D721Med (cell line): ENCODE results near the gene KIF20A.

ENCODE experiments used
- DNase-seq: peaks from one replicate; pipeline ENCODE4 v3.0.0; 2011; ENCODE audit warnings: low spot score; ENCODE audit not compliant: insufficient read length
- FAIRE-seq: peaks from 2 replicates; lab custom pipeline; 2011; peaks lifted over from hg19 to GRCh38; lab: Jason Lieb, UNC
- TF ChIP-seq, protein P1 (sequence below): IDR thresholded peaks from 2 replicates; pipeline ENCODE4 v1.5.1; 2012; ENCODE audit warnings: mild to moderate bottlenecking, control low read depth; ENCODE audit not compliant: insufficient read depth; ENCODE audit errors: missing control alignments

Gene KIF20A

DNA sequence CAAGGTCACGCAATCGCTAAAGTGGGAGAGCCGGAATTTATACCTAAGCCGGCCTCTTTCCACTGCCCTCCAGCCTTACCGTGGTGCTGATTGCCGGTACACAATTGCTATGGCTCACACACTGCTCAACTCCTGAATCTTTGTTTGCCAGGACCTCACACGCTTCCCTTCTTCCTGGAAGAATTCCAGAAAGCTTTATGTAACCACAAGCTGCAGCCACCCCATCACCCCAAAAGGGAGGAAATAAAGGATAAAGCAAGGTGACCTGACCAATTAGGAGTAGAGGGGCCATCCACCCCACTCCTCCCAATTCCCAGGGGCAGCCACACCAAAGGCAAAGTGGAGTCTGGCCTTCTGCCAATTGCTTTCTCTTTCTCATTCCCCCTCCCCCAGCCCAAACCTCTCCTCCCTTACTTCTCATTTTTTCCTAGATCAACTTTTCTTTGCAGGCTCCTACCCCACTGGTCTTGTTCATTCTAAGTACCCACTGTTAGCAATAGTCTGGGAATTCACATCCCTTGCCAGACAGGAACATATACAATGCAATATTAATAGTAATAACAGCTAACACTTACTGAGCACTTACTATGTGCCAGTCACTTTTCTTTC is 52.2 kb downstream of the KIF20A start:
- DNase-seq: no peak
- FAIRE-seq: no peak

DNA sequence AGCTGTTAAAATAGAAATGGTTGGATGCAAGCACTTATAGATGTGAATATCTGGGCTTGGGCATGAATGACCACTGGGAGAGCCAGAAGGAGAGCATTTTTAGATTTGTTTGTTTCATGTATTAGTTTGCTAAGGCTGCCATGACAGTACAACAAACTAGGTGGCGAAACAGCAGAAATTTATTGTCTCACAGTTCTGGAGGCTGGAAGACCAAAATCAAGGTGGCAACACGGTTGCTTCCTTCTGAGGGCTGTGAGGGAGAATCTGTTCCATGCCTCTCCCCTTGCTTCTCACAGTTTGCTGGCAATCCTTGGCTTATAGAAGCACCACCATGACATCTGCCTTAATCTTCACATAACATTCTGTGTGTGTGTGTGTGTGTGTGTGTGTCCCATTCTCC is 54.4 kb downstream of the KIF20A start:
- no peak for FAIRE-seq

More for the DNA sequence above, 52.2 kb downstream of the KIF20A start:
- TF ChIP-seq, protein P1, sequence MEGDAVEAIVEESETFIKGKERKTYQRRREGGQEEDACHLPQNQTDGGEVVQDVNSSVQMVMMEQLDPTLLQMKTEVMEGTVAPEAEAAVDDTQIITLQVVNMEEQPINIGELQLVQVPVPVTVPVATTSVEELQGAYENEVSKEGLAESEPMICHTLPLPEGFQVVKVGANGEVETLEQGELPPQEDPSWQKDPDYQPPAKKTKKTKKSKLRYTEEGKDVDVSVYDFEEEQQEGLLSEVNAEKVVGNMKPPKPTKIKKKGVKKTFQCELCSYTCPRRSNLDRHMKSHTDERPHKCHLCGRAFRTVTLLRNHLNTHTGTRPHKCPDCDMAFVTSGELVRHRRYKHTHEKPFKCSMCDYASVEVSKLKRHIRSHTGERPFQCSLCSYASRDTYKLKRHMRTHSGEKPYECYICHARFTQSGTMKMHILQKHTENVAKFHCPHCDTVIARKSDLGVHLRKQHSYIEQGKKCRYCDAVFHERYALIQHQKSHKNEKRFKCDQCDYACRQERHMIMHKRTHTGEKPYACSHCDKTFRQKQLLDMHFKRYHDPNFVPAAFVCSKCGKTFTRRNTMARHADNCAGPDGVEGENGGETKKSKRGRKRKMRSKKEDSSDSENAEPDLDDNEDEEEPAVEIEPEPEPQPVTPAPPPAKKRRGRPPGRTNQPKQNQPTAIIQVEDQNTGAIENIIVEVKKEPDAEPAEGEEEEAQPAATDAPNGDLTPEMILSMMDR: no peak

DNA sequence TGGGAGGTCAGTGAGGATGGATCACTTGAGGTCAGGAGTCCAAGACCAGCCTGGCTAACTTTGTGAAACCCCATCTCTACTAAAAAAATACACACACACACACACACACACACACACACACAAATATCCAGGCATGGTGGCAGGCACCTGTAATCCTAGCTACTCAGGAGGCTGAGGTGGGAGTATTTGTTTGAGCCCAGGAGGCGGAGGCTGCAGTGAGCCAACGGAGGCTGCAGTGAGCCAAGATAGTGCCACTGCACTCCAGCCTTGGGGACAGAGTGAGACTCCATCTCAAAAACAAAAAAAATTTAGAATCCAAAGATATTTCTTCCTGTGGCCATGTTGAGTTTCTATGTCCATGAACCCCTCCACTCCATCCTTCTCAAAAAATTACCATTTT is 55.7 kb downstream of the KIF20A start:
- TF ChIP-seq, protein P1: no peak
- no peak for FAIRE-seq
- DNase-seq: no peak

More for the DNA sequence above, 54.4 kb downstream of the KIF20A start:
- TF ChIP-seq, protein P1: no peak
- DNase-seq: no peak
